HUES6 (cell line): ENCODE results near the gene GNS.

Experiments
- H3K27ac ChIP-seq: 2 replicates; pipeline ENCODE4 v1.7.0; 2013; ENCODE audit warnings: low read depth, mild to moderate bottlenecking, low read length, inconsistent platforms
- H3K27me3 ChIP-seq: 2 replicates; pipeline ENCODE4 v1.6.1; 2013; ENCODE audit warnings: low read length; ENCODE audit not compliant: control insufficient read depth, insufficient read depth
- H3K36me3 ChIP-seq: 2 replicates; pipeline ENCODE4 v1.6.1; 2013; ENCODE audit warnings: low read length; ENCODE audit not compliant: control insufficient read depth, insufficient read depth
- H3K4me1 ChIP-seq: 2 replicates; pipeline ENCODE4 v1.6.1; 2013; ENCODE audit warnings: low read length; ENCODE audit not compliant: control insufficient read depth, insufficient read depth
- H3K4me3 ChIP-seq: 2 replicates; pipeline ENCODE4 v1.5.1; 2013; ENCODE audit warnings: low read depth, low read length
- H3K9ac ChIP-seq: one replicate; pipeline ENCODE4 v1.6.1; 2013; ENCODE audit warnings: mild to moderate bottlenecking, low read length
- H3K9me3 ChIP-seq: 2 replicates; pipeline ENCODE4 v1.6.1; 2013; ENCODE audit warnings: low read depth, low read length; ENCODE audit not compliant: control insufficient read depth, insufficient read depth

Gene GNS

DNA sequence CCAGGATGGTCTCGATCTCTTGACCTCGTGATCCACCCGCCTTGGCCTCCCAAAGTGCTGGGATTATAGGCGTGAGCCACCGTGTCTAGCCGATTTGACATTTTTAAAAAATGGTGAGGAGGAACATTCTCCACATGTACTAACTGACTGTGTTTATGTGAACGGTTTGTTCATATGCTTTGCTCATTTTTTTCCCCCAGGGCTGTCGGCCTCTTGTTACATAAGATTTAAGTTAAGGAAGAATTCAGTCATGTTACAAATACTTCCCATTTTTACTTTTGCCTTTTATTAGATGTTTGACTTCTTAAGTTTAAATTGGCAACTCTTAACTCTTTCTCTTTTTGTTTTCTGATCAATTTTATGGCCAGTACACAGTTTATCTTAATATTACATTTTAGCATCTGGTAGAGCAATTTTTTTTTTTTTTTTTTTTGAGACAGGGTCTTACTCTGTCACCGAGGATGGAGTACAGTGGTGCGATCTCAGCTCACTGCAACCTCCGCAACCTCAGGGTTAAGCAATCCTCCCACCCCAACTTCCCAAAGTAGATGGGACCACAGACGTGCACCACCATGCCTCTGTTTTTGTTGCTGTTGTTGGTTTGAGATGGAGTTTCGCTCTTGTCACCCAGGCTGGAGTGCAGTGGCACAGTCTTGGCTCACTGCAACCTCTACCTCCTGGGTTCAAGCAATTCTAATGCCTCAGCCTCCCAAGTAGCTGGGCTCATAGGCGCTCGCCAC lies 9.6 kb downstream of the GNS start:
- no peaks in the 10 kb centered on the region for H3K4me1 ChIP-seq
- H3K9me3 ChIP-seq: no peaks in the 10 kb centered on the region
- H3K9ac ChIP-seq: no peak overlapping the region
- H3K27me3 ChIP-seq: no peaks in the 10 kb centered on the region
- H3K4me3 ChIP-seq: no peak overlapping the region
- no peak overlapping the region for H3K27ac ChIP-seq
- H3K36me3 ChIP-seq: peaks cover 48% of the 10 kb centered on the region

DNA sequence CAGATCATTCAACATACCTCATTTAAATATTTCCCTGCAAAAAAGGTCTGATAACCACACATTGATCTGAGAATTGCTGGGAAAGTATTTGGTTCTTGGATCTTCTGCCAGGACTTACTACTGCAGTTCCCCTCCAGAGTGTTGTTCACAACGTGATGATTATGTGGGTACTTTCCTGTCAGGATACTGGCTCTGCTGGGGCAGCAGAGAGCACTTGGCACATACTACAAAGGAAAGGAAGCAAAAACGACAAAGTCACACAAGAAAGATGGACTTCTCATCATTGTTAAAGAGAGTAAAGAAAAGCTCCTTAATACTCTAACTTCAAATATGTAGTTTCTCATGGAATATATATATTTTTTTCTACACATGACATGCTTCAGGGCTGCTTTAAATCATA lies 11.5 kb downstream of the GNS start:
- Histone ChIP-seq H3K9ac (no peak overlapping the region), H3K4me1 (no peaks in the 10 kb centered on the region), H3K4me3 (no peak overlapping the region), H3K27ac (no peak overlapping the region), H3K27me3 (no peaks in the 10 kb centered on the region), H3K36me3 (peaks cover 65% of the 10 kb centered on the region), H3K9me3 (no peaks in the 10 kb centered on the region)

- no peaks in the 10 kb centered on the region for H3K4me1 ChIP-seq
- no peaks in the 10 kb centered on the region for H3K9me3 ChIP-seq
- H3K9ac ChIP-seq: no peak overlapping the region
- H3K4me3 ChIP-seq: no peak overlapping the region
- no peaks in the 10 kb centered on the region for H3K27me3 ChIP-seq
- H3K27ac ChIP-seq: no peak overlapping the region
- peaks cover 65% of the 10 kb centered on the region for H3K36me3 ChIP-seq
Observed at GRCh38 chr12:64746663-64747062, 12.5 kb downstream of the GNS start.

GRCh38 chr12:64745980-64746379 lies 13.2 kb downstream of the GNS start:
- Histone ChIP-seq H3K9ac (no peak overlapping the region), H3K9me3 (no peaks in the 10 kb centered on the region), H3K4me1 (no peaks in the 10 kb centered on the region), H3K36me3 (peaks cover 65% of the 10 kb centered on the region), H3K27ac (no peak overlapping the region), H3K27me3 (no peaks in the 10 kb centered on the region), H3K4me3 (no peak overlapping the region)

GRCh38 chr12:64745259-64745807 lies 13.9 kb downstream of the GNS start:
- Histone ChIP-seq H3K4me1 (no peaks in the 10 kb centered on the region), H3K27ac (no peak overlapping the region), H3K36me3 (peaks cover 62% of the 10 kb centered on the region)

DNA sequence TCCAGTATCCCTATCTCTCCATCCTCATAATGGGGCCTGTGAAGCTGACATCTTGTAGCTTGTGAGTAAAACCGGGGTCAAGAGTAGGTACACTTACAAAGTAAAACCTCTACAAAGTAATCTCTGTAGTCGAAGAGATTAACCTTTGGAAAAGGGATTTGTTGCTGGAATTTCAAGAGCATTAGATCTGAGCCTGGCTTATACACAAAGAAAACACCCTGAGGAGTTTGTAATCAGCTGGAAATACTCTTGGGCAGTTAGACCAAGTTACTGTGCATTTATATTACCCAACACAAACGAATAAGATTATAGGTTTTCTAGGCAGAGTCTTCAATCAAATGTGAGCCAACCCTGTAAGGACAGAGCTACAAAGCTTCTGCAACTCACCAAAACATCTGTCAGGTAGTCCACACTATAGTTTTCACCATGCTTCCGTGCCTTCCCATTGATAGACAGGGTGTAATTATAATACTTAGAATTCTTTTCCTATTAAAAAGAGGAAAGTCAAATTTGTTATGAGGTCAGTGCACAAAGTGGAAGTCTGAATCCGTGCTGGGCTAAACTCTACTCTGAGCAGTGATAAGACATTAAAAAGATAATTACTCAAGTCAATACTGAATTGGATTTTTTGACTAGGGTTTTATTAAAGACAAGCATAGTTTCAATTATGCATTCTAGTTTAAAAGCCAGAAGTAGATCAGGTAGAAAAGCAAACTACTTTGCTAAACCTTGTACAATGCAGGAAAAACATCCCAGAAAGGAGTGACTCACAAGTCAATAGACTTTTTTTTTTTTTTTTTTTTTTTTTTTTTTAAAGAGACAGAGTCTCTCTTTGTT lies 14.6 kb downstream of the GNS start:
- H3K9me3 ChIP-seq: no peaks in the 10 kb centered on the region
- H3K9ac ChIP-seq: no peak overlapping the region
- no peak overlapping the region for H3K27ac ChIP-seq
- peaks cover 66% of the 10 kb centered on the region for H3K36me3 ChIP-seq
- no peak overlapping the region for H3K4me3 ChIP-seq
- no peaks in the 10 kb centered on the region for H3K4me1 ChIP-seq
- H3K27me3 ChIP-seq: no peaks in the 10 kb centered on the region

More at GRCh38 chr12:64745259-64745807, 13.9 kb downstream of the GNS start:
- H3K9me3 ChIP-seq: no peaks in the 10 kb centered on the region
- no peak overlapping the region for H3K9ac ChIP-seq
- no peaks in the 10 kb centered on the region for H3K27me3 ChIP-seq
- H3K4me3 ChIP-seq: no peak overlapping the region

GRCh38 chr12:64743206-64743605 lies 16.0 kb downstream of the GNS start:
- Histone ChIP-seq H3K36me3 (peaks cover 75% of the 10 kb centered on the region), H3K9me3 (no peaks in the 10 kb centered on the region)

DNA sequence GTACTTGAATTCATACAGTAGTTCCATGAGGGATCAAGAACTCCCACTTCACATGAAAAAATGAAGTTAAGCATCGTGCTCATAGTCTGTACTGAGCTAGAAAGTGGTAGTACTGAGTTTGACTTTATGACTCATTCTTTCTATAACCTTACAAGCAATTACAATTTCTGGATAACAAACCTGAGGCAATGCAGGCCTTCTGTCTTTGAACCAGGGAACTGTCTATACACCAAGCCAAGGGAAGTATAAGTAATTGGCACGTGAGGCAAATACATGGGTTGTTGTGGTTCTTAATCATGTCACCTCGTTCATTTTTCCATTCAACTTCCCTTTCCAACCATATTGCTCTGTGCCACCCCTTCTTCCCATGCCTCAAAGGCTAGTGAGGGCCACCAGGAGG lies 16.8 kb downstream of the GNS start:
- Histone ChIP-seq H3K4me1 (no peaks in the 10 kb centered on the region), H3K4me3 (no peak overlapping the region), H3K9ac (no peak overlapping the region), H3K9me3 (no peaks in the 10 kb centered on the region), H3K27ac (no peak overlapping the region), H3K36me3 (peaks cover 81% of the 10 kb centered on the region), H3K27me3 (no peaks in the 10 kb centered on the region)

More at GRCh38 chr12:64743206-64743605, 16.0 kb downstream of the GNS start:
- Histone ChIP-seq H3K4me3 (no peak overlapping the region), H3K27ac (no peak overlapping the region), H3K4me1 (no peaks in the 10 kb centered on the region), H3K9ac (no peak overlapping the region), H3K27me3 (no peaks in the 10 kb centered on the region)

DNA sequence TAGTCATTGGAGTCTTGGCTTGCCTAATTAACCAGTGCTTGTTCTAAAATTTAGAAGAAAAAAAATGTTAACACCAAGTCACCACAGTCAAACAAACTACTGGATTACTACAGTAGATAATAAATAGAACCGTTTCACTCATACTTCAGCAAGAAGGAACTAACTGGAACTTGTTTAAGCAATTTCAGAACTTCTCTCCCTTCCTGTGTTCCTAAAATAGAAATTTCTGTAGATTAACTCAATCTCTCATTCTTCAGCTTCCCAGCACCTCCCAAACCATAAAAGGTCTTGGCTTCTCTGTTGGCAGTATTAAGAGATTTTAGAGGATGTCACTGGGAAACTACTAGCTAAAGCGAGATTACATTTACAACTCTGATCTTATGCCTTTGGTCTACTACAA lies 18.6 kb downstream of the GNS start:
- H3K27me3 ChIP-seq: no peaks in the 10 kb centered on the region
- H3K27ac ChIP-seq: no peak overlapping the region
- no peaks in the 10 kb centered on the region for H3K9me3 ChIP-seq
- H3K9ac ChIP-seq: no peak overlapping the region
- peaks cover 84% of the 10 kb centered on the region for H3K36me3 ChIP-seq
- H3K4me3 ChIP-seq: no peak overlapping the region
- no peaks in the 10 kb centered on the region for H3K4me1 ChIP-seq

GRCh38 chr12:64739778-64740177 lies 19.4 kb downstream of the GNS start:
- peaks cover 84% of the 10 kb centered on the region for H3K36me3 ChIP-seq

DNA sequence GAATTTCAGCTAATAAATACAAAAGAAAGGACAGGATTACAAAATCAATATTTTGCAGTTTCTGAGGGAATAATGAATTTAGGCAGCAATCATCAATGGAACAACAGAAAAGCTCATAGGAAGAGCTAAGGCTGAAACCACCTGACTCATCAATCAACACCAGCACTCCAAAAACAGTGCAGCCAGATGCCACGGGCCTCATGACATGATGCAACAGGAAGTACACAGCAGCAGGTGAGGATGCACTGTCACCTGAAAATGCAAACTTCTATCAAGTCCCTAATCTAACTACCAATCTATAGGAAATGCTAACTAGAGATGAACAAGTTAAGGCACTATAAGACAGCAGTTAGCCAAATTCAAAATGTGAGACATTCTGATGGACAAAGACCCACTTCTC lies 21.7 kb downstream of the GNS start:
- peaks cover 72% of the 10 kb centered on the region for H3K36me3 ChIP-seq
- no peak overlapping the region for H3K4me3 ChIP-seq
- no peak overlapping the region for H3K27ac ChIP-seq
- H3K27me3 ChIP-seq: no peaks in the 10 kb centered on the region
- no peak overlapping the region for H3K9ac ChIP-seq
- no peaks in the 10 kb centered on the region for H3K4me1 ChIP-seq
- no peaks in the 10 kb centered on the region for H3K9me3 ChIP-seq

More at GRCh38 chr12:64739778-64740177, 19.4 kb downstream of the GNS start:
- Histone ChIP-seq H3K4me1 (no peaks in the 10 kb centered on the region), H3K27me3 (no peaks in the 10 kb centered on the region), H3K27ac (no peak overlapping the region), H3K9me3 (no peaks in the 10 kb centered on the region), H3K4me3 (no peak overlapping the region), H3K9ac (no peak overlapping the region)
